Thoracic aorta (tissue), 2 donors: Measurements from ENCODE around the gene MMP11. TPM values are rescaled to one million over a fixed set of nuclear protein-coding genes. Genes with fewer than 3 reads are reported as not detected.
A peak's percentile ranks its signal among the peaks of the same experiment; 100 is the strongest.

Experiments
- ATAC-seq: fragments of 150-250 bp; one replicate; pipeline ENCODE4 v1.8.0; 2017; ENCODE audit warnings: low read depth; ENCODE audit not compliant: insufficient number of reproducible peaks, low FRiP score
- DNase-seq: peaks from one replicate; pipeline ENCODE4 v3.0.0-alpha.2; 2020; ENCODE audit warnings: low spot score
- H3K27ac ChIP-seq, 2 donors: fragments of 200-600 bp; sonication (generic); 1 replicate in 1 of 2; 2 replicates in 1 of 2; pipeline ENCODE4 v1.5.1; 2016; ENCODE audit warnings: mild to moderate bottlenecking in 2 of 2, moderate library complexity in 2 of 2
- H3K27me3 ChIP-seq: fragments of 200-600 bp; sonication (generic); replicated peaks from 2 replicates; pipeline ENCODE4 v1.6.0; 2016; ENCODE audit warnings: mild to moderate bottlenecking; ENCODE audit not compliant: insufficient read depth
- H3K36me3 ChIP-seq: fragments of 200-600 bp; sonication (generic); one replicate; pipeline ENCODE4 v1.5.1; 2016
- H3K4me1 ChIP-seq, 2 donors: fragments of 200-600 bp; sonication (generic); 1 replicate in 1 of 2; 2 replicates in 1 of 2; pipeline versions ENCODE4 v1.5.1 to v1.6.0; 2016; ENCODE audit warnings: low read depth in 2 of 2, mild to moderate bottlenecking in 1 of 2; ENCODE audit not compliant: control insufficient read depth in 1 of 2
- H3K4me3 ChIP-seq: fragments of 200-600 bp; sonication (generic); 2 replicates; pipeline ENCODE4 v1.5.1; 2016; ENCODE audit warnings: mild to moderate bottlenecking
- H3K9me3 ChIP-seq: fragments of 200-600 bp; sonication (generic); 2 replicates; pipeline ENCODE4 v1.5.1; 2016
- total RNA-seq, 2 donors: library from RNA; depleted of rRNA; stranded (reverse); fragments of >200 nt; gene quantifications; one replicate each; pipeline versions ENCODE4 v1.1.0 to v1.2.3, GENCODE V29; 2016
- TF ChIP-seq, protein P1 (sequence below): fragments of 200-600 bp; sonication (generic); IDR thresholded peaks from one replicate; pipeline ENCODE4 v1.5.1; 2019; ENCODE audit warnings: antibody characterized with exemption

Gene MMP11
- total RNA-seq, 2 donors from 2014 or later, result 2.0 to 10.2 TPM

DNA sequence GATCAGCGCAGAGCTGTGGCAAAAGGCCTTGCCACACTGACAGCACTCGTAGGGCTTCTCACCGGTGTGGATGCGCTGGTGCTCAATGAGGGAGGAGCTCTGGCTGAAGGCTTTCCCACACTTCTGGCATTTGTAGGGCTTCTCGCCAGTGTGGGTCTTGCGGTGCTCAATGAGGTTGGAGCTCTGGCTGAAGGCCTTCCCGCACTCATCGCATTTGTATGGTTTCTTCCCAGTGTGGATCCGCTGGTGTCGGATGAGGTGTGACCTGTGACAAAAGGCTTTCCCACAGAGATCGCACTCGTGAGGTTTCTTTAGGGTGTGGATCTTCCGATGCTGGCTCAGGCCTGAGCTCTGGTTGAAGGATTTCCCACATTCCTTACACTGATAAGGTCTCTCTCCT is 28.6 kb upstream of the MMP11 start:
- ATAC-seq (no peak), DNase-seq (no peak)
- Histone ChIP-seq H3K9me3 (no peaks in the 10 kb centered on the region), H3K4me3 (no peak overlapping the region), H3K36me3 (peaks cover 16% of the 10 kb centered on the region), H3K27me3 (no peaks in the 10 kb centered on the region), H3K27ac (peak overlapping the region in 1 of 2 donors; percentile 37), H3K4me1 (peaks cover 0 to 21% of the 10 kb centered on the region in 2 donors)
- TF ChIP-seq, protein P1, sequence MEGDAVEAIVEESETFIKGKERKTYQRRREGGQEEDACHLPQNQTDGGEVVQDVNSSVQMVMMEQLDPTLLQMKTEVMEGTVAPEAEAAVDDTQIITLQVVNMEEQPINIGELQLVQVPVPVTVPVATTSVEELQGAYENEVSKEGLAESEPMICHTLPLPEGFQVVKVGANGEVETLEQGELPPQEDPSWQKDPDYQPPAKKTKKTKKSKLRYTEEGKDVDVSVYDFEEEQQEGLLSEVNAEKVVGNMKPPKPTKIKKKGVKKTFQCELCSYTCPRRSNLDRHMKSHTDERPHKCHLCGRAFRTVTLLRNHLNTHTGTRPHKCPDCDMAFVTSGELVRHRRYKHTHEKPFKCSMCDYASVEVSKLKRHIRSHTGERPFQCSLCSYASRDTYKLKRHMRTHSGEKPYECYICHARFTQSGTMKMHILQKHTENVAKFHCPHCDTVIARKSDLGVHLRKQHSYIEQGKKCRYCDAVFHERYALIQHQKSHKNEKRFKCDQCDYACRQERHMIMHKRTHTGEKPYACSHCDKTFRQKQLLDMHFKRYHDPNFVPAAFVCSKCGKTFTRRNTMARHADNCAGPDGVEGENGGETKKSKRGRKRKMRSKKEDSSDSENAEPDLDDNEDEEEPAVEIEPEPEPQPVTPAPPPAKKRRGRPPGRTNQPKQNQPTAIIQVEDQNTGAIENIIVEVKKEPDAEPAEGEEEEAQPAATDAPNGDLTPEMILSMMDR, result no peak

DNA sequence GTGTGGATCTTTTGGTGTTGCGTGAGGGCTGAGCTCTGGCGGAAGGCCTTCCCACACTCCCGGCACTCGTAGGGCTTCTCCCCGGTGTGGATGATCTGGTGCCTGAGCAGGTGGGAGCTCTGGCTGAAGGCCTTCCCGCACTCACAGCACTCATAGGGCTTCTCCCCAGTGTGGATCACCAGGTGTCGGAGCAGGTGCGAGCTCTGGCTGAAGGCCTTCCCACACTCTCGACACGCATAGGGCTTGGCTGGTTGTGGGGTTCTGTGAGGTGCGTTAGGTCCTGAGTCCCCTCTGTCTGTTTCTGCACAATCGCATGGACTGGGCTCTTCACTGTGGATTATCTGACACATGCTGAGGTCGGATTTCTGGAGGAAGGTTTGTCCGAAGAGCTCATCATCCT is 28.2 kb upstream of the MMP11 start:
- peaks cover 0 to 22% of the 10 kb centered on the region in 2 donors for H3K4me1 ChIP-seq
- ATAC-seq (no peak), DNase-seq (no peak)
- H3K27ac ChIP-seq, result no peak overlapping the region
- H3K36me3 ChIP-seq, result peaks cover 16% of the 10 kb centered on the region
- no peaks in the 10 kb centered on the region for H3K9me3 ChIP-seq
- TF ChIP-seq, protein P1, result no peak
- no peaks in the 10 kb centered on the region for H3K27me3 ChIP-seq
- H3K4me3 ChIP-seq, result no peak overlapping the region

DNA sequence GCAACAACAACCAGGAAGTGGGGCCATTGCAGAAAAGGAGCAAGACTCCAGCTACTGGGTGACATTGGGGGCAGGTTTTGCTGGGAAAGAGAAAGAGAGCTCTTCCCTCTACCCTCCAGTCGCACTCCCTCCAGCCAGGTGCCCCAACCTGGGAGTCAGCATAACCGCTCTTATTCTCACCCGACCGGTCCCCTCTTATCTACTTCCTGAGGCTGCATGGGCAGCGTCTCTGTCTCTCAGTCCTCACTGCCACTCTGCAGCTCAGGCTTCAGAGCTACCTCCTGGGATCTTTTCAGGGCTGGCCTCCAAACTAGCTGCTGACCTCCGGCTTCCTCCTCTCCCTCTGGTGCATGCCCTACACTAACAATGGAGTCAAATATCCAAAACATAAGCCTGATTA is 26.9 kb upstream of the MMP11 start:
- peaks cover 0 to 34% of the 10 kb centered on the region in 2 donors for H3K4me1 ChIP-seq
- DNase-seq, result no peak
- H3K4me3 ChIP-seq, result no peak overlapping the region
- no peak for ATAC-seq
- TF ChIP-seq, protein P1, result no peak
- H3K27me3 ChIP-seq, result no peaks in the 10 kb centered on the region
- H3K27ac ChIP-seq, result no peak overlapping the region
- peaks cover 16% of the 10 kb centered on the region for H3K36me3 ChIP-seq
- no peaks in the 10 kb centered on the region for H3K9me3 ChIP-seq

DNA sequence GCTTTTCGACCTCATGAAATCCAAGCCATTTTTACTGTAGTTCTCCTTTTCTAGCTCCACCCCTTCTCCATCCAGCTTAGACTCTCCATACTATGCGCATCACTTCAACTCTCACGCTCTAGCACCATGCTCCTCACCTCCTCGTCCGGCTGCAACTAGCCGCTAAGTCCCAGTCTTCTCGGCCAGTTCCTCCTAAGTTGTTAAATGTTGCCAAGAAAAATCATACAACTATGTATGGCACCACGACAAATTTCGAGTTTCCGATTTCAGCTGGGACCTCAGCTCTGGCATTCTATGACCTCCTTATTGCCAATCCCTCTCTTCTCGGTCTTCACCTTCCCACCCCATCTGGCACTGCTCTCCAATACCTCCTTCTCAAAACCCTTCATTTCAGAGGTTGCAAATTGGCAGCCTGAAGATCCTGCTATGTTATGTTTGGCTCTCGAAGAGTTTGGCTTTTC is 22.8 kb upstream of the MMP11 start:
- Histone ChIP-seq H3K36me3 (peaks cover 1% of the 10 kb centered on the region), H3K4me1 (peaks cover 0 to 18% of the 10 kb centered on the region in 2 donors), H3K4me3 (peak overlapping the region; percentile 90), H3K27me3 (no peaks in the 10 kb centered on the region), H3K27ac (peak overlapping the region; percentile 82 to 85), H3K9me3 (no peaks in the 10 kb centered on the region)
- DNase-seq, result no peak
- no peak for ATAC-seq
- TF ChIP-seq, protein P1, result no peak

DNA sequence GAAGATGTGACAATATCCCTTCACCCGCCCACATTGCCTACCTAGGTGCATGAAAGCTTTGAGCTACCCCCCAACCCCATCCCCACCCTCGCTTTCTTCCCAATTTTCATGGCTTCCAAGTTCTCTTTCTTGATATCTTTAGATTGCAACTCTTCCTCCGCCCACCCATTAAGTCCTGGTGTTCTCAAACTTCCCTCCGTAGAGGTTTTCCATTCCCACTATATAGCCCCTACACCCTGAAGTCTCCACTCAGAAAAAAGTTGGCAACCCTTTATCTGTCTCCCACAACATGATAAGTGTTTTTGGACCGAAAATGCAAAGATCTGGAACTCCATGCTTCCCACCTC is 22.3 kb upstream of the MMP11 start:
- TF ChIP-seq, protein P1, result no peak
- H3K4me1 ChIP-seq, result peaks cover 0 to 18% of the 10 kb centered on the region in 2 donors
- H3K27me3 ChIP-seq, result no peaks in the 10 kb centered on the region
- no peak for ATAC-seq
- no peak for DNase-seq
- H3K36me3 ChIP-seq, result no peaks in the 10 kb centered on the region
- peak overlapping the region; percentile 82 to 85 for H3K27ac ChIP-seq
- peak overlapping the region; percentile 90 for H3K4me3 ChIP-seq
- no peaks in the 10 kb centered on the region for H3K9me3 ChIP-seq
